Tibial artery (tissue), 4 donors: ENCODE results near the gene GRIA4.

Experiments
- DNase-seq, 2 donors: peaks; one replicate each; pipeline ENCODE4 v3.0.0-alpha.2; 2019
- H3K27ac ChIP-seq, 2 donors: fragments of 200-600 bp; sonication (generic) in 1 of 2; 1 replicate in 1 of 2; 2 replicates in 1 of 2; pipeline ENCODE4 v1.5.1; 2018 to 2019; ENCODE audit warnings: mild to moderate bottlenecking in 1 of 2
- H3K27me3 ChIP-seq, 2 donors: fragments of 200-600 bp; sonication (generic) in 1 of 2; one replicate each; pipeline versions ENCODE4 v1.5.1 to v1.6.0; 2016 to 2019
- H3K36me3 ChIP-seq, 3 donors: fragments of 200-600 bp; sonication (generic) in 2 of 3; one replicate each; pipeline ENCODE4 v1.5.1; 2016 to 2019; ENCODE audit warnings: mild to moderate bottlenecking in 2 of 3
- H3K4me1 ChIP-seq, 4 donors: fragments of 200-600 bp; sonication (generic) in 2 of 4; 1 replicate in 3 of 4; 2 replicates in 1 of 4; pipeline ENCODE4 v1.5.1; 2016 to 2019
- H3K4me3 ChIP-seq, 2 donors: fragments of 200-600 bp; sonication (generic) in 1 of 2; 1 replicate in 1 of 2; 2 replicates in 1 of 2; pipeline ENCODE4 v1.5.1; 2018 to 2019; ENCODE audit warnings: mild to moderate bottlenecking in 2 of 2
- H3K9me3 ChIP-seq, 3 donors: fragments of 200-600 bp; sonication (generic) in 1 of 3; one replicate each; pipeline ENCODE4 v1.5.1; 2016 to 2019
- intact Hi-C: fragments of 100-400 bp; cut with DNase I; formaldehyde crosslinking; loops from one replicate; pipeline ENCODE4 v1.15.0; 2023; ENCODE audit warnings: low total_unique reads
- TF ChIP-seq, protein P1 (sequence below), 2 experiments: fragments of 200-600 bp in 1 of 2; fragments of 450-650 bp in 1 of 2; IDR thresholded peaks; one replicate each; pipeline ENCODE4 v1.5.1; 2017 to 2019; ENCODE audit warnings: antibody characterized with exemption in 2 of 2, mild to moderate bottlenecking in 1 of 2, moderate library complexity in 1 of 2

The GRIA4 gene

DNA sequence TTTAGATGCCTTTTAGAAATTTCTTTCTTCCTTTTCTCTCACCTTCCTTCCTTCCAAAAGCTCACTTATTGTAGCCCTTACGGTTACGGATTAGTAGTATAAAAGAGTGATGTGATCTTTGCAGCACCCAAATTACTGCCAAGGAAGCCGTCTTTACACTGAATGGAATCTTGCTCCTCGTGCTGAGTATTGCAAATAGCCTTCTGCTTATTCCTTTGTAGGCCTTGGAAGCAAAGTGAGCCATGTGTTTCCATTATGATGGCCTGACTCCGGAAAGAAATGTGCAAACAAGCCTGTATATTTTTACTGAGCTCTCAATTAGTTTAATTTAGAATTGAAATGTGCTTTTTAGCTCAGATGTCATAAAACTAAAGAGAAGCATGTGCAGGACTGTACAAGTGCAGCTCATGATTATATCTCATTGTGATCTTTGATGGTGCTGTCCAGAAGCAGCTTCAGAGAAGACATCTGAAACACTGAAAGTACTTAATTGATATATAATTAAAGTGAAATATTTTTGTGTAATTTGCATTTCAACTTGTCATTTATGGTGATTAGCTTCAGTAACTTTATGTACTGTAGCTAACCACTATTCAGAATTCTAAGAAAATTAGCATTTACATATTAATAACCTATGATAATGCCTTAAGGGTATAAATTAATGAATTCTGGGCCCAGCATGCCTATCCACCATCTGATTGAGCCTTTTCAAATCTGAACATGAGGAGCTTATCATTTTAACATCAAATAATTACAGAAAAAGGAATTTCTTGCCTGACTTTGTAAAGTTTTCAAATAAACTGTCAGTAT lies 129.3 kb downstream of the GRIA4 start:
- intact Hi-C loops, result no loop called here

GRCh38 chr11:105740164-105740903 lies 130.5 kb downstream of the GRIA4 start:
- H3K9me3 ChIP-seq, result no peaks in the 10 kb centered on the region
- no peak overlapping the region for H3K27ac ChIP-seq
- H3K4me1 ChIP-seq, result no peaks in the 10 kb centered on the region
- no peaks in the 10 kb centered on the region for H3K27me3 ChIP-seq
- DNase-seq, result no peak
- H3K4me3 ChIP-seq, result no peak overlapping the region
- TF ChIP-seq, protein P1, sequence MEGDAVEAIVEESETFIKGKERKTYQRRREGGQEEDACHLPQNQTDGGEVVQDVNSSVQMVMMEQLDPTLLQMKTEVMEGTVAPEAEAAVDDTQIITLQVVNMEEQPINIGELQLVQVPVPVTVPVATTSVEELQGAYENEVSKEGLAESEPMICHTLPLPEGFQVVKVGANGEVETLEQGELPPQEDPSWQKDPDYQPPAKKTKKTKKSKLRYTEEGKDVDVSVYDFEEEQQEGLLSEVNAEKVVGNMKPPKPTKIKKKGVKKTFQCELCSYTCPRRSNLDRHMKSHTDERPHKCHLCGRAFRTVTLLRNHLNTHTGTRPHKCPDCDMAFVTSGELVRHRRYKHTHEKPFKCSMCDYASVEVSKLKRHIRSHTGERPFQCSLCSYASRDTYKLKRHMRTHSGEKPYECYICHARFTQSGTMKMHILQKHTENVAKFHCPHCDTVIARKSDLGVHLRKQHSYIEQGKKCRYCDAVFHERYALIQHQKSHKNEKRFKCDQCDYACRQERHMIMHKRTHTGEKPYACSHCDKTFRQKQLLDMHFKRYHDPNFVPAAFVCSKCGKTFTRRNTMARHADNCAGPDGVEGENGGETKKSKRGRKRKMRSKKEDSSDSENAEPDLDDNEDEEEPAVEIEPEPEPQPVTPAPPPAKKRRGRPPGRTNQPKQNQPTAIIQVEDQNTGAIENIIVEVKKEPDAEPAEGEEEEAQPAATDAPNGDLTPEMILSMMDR (IDR thresholded peaks at IDR 0.05), result no peak
- intact Hi-C loops, result no loop called here
- no peaks in the 10 kb centered on the region for H3K36me3 ChIP-seq

More for the DNA sequence above, 129.3 kb downstream of the GRIA4 start:
- Histone ChIP-seq H3K4me1 (no peaks in the 10 kb centered on the region), H3K9me3 (no peaks in the 10 kb centered on the region), H3K36me3 (no peaks in the 10 kb centered on the region), H3K4me3 (no peak overlapping the region), H3K27me3 (no peaks in the 10 kb centered on the region), H3K27ac (no peak overlapping the region)
- no peak for DNase-seq
- TF ChIP-seq, protein P1 (IDR thresholded peaks at IDR 0.05), result no peak

- Histone ChIP-seq H3K27me3 (no peaks in the 10 kb centered on the region), H3K36me3 (no peaks in the 10 kb centered on the region), H3K27ac (no peak overlapping the region), H3K4me3 (no peak overlapping the region), H3K9me3 (no peaks in the 10 kb centered on the region), H3K4me1 (no peaks in the 10 kb centered on the region)
- no peak for DNase-seq
- TF ChIP-seq, protein P1 (IDR thresholded peaks at IDR 0.05), result no peak
- intact Hi-C loops, result no loop called here
Observed at GRCh38 chr11:105741488-105742020, 131.7 kb downstream of the GRIA4 start.

GRCh38 chr11:105754260-105754659 lies 144.4 kb downstream of the GRIA4 start:
- Histone ChIP-seq H3K27ac (no peak overlapping the region), H3K9me3 (no peaks in the 10 kb centered on the region), H3K4me3 (no peak overlapping the region), H3K36me3 (no peaks in the 10 kb centered on the region), H3K27me3 (no peaks in the 10 kb centered on the region), H3K4me1 (no peaks in the 10 kb centered on the region)
- no peak for DNase-seq
- TF ChIP-seq, protein P1 (IDR thresholded peaks at IDR 0.05), result no peak
- intact Hi-C loops, result no loop called here

- TF ChIP-seq, protein P1 (IDR thresholded peaks at IDR 0.05), result no peak
- H3K36me3 ChIP-seq, result no peaks in the 10 kb centered on the region
- no peak overlapping the region for H3K27ac ChIP-seq
- no peaks in the 10 kb centered on the region for H3K27me3 ChIP-seq
- H3K4me3 ChIP-seq, result no peak overlapping the region
- intact Hi-C loops, result no loop called here
- H3K9me3 ChIP-seq, result no peaks in the 10 kb centered on the region
- no peak for DNase-seq
- no peaks in the 10 kb centered on the region for H3K4me1 ChIP-seq
Observed at GRCh38 chr11:105754716-105755115, 144.8 kb downstream of the GRIA4 start.
